Endothelial cell of hepatic sinusoid (primary cell): ENCODE measurements around the gene ADRA2A.

Experiments
- in situ Hi-C: cut with HindIII; loops from 2 replicates; pipeline ENCODE4 v1.10.0; 2017; ENCODE audit warnings: low sequenced_read_pairs

ADRA2A gene

DNA sequence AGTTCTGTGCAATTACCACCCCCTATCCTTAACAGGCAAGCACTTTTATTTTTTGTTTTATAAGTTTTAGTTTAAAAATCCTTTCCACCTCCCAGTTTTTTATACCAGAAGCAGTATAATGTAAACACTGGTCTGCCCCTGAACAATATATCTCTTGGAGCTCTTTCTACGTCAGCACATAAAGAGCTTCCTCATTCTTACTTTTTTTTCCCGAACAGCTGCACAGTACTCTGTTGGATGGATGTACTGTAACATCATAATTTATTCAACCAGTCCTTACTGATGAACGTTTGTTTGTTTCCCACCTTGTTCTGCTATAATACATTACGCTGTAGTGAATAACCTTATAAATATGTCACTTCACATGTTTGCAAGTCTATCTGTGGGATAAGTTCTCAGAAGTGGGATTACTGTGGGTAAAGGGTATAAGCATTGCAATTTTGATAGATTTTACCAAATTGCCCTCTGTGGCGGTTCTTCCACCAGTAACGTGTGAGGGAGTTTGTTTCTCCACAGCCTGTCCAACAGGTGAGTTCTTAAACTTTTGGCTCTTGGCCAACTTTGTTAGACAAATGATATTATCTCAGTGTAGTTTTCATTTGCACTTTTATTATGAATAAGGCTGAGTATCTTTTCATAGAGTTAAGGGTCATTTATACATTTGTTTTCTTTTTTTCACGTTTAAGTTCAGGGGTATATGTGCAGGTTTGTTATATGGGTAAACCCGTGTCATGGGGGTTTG is 32.8 kb downstream of the ADRA2A start:
- in situ Hi-C loops = no loop called here

- in situ Hi-C loops = no loop called here
These were observed 33.9 kb downstream of the ADRA2A start for GRCh38 chr10:111110771-111111170.

GRCh38 chr10:111112333-111112732 is 35.5 kb downstream of the ADRA2A start:
- in situ Hi-C loops = no loop called here

DNA sequence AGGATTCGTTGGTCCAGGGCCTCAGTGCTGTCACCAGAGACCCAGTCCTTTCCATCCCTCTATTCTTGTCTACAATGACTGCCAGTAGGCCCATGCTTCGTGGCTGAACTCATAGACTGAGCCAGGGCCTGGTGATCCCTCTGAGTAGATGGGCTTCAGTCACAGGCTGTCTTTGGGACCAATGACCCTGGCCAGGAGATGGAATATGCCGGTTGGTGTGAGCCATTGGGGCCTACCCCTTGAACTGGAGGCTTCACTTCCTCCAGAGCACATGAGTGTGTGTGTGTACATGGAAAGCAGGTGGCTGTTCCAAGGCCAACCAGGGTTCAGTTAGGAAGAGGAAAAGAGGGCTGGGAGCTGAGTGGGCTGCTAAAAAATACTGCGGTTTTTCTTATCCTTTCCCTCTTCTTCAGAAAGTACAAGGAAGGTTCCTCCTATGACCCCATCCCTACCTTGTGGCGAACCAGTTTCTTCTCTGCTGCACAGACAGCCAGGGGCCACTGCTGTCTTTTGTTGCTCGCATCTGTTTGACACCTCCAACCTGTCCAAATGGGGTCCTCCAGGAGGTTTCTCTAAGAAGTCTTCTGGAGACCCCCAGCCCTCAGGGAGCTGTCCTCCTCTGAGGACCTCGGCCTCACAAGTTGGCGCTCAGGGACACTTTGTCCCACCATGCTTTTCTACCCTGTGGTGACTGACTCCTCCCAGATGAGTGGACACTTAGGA is 36.6 kb downstream of the ADRA2A start:
- in situ Hi-C loops = no loop called here

DNA sequence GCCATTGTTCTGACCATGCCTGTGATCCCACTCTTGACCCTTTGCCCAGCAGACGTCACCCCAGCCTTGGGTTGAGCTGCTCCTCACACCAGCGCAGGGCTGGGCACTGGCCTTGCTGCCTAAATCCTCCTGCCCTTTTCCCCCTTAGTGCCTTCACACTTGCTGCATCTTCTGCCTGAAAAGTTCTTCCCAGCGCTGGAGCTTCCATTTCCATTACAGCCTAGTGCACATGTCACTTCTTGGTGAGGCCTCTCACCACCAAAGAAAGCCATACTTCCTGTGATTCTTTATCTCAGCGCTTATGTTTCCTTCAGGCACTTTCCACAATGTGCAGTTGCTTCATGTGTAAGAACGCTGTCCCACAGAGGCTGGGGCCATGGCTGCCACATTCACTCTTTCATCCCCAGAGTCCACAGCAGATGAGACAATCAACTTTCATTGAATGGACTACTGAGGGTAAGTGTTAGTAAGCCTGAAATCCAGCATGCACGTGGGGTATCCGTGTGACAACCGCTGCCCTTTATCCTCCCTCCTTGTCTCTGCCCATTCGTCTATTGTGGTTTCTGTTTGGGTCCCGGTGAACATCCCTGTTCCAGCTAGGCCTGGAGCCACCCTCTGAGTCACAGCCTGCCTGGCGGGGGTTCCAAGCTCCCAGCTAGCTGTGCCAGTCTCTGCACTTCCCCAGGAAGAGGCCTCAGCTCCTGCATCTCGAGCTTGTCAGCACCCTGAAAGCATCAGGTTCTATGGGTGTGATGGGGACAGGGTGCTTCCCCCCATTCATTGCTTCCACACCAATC is 37.3 kb downstream of the ADRA2A start:
- in situ Hi-C loops = no loop called here

GRCh38 chr10:111114758-111115500 is 38.1 kb downstream of the ADRA2A start:
- in situ Hi-C loops = loop anchor here (5.0 kb wide), 1 partner anchor 42 kb away; no protein-coding TSS in a partner anchor

DNA sequence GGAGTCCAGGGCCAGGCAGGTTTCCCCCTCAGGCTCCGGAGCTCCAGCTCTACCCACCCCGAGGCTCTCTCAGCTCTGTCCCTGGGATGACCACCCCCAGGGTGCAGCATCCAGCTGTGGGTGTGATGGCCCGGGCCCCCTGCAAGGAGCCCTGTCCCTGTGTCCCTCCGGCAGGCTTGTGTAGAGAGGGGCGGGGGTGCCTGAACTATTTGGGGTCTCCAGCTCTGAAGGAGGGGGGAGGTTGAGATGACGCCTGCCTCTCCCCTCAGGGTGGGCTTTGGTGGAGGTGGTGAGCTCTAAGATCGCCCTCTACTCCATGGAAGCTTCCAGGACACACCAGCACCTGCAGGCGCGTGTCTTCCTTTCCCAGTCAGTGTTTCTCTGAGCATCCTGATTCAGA is 39.4 kb downstream of the ADRA2A start:
- in situ Hi-C loops = loop anchor here (5.0 kb wide), 1 partner anchor 41 kb away; no protein-coding TSS in a partner anchor

GRCh38 chr10:111116762-111117445 is 40.1 kb downstream of the ADRA2A start:
- in situ Hi-C loops = loop anchor here (5.0 kb wide), 1 partner anchor 40 kb away; no protein-coding TSS in a partner anchor

- in situ Hi-C loops = loop anchor here (5.0 kb wide), 1 partner anchor 40 kb away; no protein-coding TSS in a partner anchor
These were observed 40.9 kb downstream of the ADRA2A start for GRCh38 chr10:111117528-111118277.

GRCh38 chr10:111118758-111119157 is 41.9 kb downstream of the ADRA2A start:
- in situ Hi-C loops = loop anchor here (5.0 kb wide), 1 partner anchor 39 kb away; no protein-coding TSS in a partner anchor

DNA sequence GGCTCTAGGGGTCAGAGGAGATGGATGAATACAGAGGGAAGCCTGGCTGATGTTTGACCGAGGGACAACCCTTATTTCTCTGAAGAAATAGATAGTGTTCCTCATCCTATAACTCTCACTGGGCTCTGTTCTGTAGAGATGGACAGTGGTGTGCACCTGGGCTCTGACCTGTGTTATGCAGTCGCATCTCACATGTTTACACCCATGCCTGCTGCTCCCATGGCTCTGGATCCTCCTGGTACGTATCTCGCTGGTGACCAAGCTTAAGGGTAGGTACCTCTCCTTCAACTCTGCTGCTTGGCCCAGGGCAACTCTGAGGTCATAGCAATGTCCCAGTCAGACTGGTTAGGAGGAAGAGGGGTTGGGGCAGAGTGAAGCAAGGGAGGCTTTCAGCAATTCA is 42.8 kb downstream of the ADRA2A start:
- in situ Hi-C loops = loop anchor here (5.0 kb wide), 1 partner anchor 38 kb away; no protein-coding TSS in a partner anchor

DNA sequence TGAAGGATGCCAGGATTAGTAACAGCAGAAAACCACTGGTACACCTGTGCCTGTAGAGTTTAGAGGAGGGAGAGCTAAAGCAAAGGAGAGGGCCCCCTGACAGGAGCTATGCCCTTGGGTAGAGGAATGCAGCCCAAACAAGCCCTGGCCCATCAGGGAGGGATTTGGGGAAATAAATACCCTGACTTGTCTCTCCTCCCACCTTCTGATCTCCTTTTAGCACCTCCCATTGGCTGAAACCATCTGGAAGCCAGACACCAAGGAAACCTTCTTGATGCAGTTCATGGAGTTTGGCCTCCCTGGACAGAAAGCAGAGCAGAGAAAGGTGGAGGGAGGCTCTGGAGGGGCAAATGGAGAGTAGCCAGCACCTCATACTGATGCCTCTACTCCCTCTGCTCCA is 45.3 kb downstream of the ADRA2A start:
- in situ Hi-C loops = no loop called here

DNA sequence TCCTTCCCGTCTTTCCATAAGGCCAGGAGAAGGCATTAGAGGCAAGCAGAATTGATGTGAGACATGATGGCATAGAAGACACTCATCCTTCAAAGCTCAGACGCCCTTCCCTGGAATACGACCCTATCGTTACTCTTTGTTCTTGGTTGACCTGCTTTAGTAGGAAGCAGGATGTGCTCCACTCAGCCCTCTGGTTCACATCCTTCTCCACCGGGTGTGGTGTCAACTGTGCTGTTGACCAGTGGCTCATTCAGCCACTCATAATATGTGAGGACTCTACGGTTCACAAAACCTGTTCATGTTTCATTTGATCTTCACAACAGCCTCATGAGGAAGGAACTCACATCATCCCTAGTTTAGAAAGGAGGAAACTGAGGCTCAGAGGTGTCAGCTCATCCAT is 47.1 kb downstream of the ADRA2A start:
- in situ Hi-C loops = no loop called here

- in situ Hi-C loops = no loop called here
These were observed 48.3 kb downstream of the ADRA2A start for GRCh38 chr10:111125102-111125501.

DNA sequence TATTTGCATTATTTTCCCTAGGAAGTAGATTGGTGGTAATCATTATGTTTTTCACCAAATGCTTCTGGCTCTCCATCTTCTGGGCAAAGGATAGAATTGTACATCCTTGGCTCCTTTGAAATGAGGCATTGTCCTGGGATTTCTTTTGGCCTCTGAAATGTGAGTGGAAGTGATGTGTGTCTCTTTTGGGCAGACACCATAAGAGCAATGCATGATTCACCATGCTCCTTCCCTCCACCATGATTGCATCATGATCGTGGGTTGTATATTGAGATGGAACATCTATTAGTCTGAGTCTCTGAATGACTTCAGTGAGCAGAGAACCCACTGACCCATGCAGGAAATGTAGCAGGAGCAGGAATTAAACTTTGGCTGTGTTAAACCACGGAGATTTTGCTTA is 49.2 kb downstream of the ADRA2A start:
- in situ Hi-C loops = no loop called here

- in situ Hi-C loops = no loop called here
These were observed 50.4 kb downstream of the ADRA2A start for GRCh38 chr10:111127081-111127848.

DNA sequence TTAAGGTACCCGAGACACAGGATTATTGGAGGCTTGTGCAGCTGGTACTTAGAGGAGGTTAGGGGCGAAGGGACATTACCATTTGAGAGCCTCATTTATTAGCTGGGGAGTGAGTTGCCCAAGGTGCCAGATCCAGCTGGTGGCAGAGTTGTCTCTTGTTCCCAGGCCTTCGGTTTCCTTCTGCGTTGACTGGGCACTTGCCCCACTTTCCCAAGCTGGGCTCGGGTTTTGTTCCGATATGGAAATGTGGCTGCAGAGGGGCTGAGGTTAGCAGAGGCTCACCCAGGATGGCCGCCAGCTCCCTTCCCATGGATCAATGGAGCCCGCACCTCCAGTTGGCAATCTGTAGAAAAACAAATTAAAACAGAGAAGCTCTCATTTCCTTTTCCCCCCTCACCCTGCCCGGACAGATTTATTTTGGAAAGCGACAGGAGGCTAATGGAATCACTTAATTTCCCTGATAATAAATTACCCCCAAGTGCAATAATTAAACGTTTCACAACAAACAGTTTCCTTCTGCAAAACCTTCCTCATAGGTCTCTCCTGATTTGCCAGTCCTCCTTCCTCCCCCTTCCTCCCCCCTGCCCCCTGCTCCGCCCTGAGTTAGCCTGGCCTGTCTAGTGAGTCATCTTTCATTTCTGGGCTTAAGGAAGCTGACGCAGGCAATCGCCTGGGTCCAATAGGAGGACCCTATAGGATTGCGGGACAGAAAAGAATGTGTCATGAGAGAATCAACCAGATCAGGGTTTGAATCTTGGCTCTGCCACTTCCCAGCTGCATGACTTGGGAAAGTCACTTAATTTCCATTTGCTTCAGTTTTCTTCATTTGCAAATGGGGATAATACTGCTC is 51.7 kb downstream of the ADRA2A start:
- in situ Hi-C loops = no loop called here

GRCh38 chr10:111129363-111129762 is 52.5 kb downstream of the ADRA2A start:
- in situ Hi-C loops = no loop called here
